8988T (cell line): Measurements from ENCODE around the gene SH3BP5.

Source experiments
- DNase-seq: peaks from one replicate; pipeline ENCODE4 v3.0.0; 2011

SH3BP5 gene

GRCh38 chr3:15272426-15273196, 59.8 kb downstream of the SH3BP5 start:
- DNase-seq: no peak

GRCh38 chr3:15271785-15272381, 60.5 kb downstream of the SH3BP5 start:
- DNase-seq: no peak

- no peak for DNase-seq
Observed at GRCh38 chr3:15271030-15271429, 61.4 kb downstream of the SH3BP5 start.

DNA sequence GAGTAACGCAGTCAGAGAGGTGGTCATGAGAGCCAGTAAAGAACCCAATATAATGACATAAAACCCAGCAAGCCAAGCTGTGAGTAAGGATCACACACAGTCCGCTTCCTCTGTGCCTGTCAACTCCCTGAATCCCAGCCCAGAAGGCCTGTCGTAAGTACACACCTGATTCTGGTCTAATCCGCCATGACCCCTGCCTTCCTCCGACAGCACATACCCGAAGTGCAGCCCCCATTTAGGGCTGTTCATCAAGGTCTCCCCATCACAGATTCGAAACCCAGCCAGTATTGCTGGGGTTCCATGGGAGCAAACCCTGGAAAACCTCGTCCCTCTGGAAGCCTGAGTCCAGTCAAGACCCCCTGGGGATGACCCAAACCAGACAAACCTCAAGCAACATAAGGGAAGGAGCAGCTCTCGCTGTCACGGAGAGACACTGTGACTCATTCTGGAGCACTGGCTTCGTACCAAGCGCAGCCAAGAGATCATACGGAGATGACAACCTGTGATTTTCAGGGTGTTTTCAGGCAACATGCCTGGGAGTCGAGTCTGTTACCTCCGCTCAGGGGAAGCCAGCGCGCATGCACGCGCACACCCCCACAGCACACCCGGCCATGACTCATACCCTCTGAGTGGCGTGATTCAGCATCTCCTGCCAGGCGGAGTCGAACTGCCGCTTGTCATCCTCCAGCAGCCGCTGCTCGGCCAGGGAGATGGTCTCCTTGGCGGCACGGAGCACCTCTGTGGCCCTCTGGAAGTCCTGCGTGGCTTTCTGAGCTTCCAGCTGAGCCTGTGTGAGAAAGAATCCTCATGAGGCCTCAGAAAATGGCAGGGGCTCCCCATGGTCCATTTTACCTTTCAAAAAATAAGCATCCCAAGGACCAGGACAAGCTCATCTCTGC, 63.0 kb downstream of the SH3BP5 start:
- peak; percentile 95 for DNase-seq

DNA sequence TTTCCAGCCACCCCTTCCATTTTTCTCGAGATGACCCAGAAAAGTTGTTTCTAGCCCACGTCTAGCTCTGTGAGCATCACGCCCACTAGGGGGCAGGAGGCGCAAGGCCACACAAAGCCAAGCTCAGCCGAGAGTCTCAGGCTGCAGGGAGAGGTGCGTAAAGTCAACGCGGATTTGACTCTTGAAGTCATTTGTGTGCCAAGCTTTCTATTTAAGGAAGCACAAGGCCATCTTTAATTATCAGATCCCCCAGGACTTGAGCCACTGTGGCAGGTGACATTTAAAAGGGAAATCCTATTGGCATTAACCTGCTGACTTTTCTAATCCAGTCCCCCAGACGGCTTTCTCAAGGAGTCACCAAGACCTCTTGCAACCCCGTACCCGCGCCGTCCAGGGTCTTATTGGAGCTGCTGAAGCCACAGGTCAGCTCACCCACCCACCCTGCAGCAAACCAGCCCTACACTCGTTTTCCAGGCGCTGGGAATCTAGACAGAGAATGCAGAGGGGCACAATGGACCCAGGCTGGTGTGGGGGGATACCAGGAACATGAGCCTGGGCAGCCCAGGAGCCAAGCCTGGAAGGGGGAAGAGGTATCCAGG, 64.3 kb downstream of the SH3BP5 start:
- peak; percentile 77 for DNase-seq

DNA sequence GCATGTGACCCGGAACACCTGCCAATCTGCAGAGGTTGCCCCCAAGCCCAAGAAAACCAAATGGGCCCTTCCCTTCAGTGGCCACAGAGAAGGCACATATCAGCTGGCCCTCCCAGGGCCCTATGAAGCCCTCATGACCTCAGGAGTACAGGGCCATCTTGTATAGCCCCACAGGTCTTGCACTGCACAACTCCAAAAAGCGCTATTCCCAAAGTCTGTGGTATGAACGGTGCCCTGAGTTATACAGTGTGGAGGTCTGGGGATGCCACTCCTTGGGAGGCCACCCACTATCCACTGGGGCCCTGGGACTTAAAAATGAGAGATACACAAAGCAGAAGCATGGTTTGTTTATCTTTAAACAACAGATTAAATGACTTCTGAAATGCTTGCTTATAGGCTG, 64.9 kb downstream of the SH3BP5 start:
- DNase-seq: no peak

DNA sequence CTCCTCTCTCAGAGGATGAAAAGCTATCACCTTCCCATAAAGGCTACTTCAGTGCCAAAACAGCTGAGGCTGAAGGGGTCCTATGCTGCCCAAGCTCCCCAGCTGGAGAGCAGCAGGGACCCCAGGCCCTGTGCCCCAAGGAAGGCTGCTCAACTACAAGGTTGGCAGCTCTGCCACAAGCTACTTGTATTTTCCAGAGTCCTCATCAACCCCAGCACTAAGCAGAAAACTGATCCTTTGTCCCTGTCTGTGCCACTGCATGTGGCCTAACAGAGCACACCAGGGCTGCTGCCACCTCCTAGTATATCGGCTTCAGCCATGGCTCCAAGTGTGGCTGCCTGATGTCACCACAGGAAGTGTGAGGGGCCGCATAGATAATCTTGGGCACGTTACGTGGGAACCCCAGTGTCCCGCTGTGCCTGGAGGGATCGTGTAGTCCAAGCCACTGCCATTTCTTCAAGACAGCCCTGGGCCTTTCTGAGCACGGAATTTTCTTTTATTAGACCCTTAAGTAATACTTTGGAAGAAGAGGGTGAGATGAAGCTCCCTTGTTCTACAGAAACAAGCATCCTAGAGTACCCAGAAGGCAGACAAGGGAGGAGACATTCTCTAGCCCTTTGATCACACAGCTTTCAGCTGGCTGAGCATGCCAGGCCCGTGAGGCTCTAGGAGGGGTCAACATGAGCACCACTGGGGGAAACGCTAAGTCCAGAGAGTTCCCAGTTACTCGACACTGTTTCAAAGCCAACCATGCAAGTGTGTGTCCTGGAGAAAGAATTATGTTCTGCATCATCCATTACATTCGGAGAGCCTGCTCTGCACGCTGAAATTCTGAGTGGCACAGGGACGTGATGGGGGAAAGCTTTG, 65.6 kb downstream of the SH3BP5 start:
- no peak for DNase-seq

GRCh38 chr3:15265655-15266509, 66.5 kb downstream of the SH3BP5 start:
- no peak for DNase-seq

- no peak for DNase-seq
Observed at GRCh38 chr3:15264486-15264885, 67.9 kb downstream of the SH3BP5 start.

DNA sequence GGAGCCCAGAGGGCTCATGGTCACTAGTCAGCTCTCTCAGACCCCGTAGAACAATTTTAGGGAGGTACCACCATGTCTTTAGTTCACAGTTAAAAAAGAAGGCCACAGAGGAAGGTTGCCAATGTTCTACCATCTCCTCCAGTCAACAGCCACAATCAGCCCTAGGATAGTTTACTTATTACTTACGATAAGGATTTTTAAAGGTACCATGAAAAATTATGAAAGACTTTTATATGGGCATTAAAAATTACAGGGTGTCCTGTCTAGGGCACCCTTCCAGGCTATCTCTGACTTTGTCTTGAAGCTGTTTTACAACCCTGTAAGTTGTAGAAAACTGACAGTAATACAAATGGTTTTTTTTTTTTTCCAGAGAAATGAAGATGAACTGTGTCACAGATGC, 68.5 kb downstream of the SH3BP5 start:
- DNase-seq: no peak

DNA sequence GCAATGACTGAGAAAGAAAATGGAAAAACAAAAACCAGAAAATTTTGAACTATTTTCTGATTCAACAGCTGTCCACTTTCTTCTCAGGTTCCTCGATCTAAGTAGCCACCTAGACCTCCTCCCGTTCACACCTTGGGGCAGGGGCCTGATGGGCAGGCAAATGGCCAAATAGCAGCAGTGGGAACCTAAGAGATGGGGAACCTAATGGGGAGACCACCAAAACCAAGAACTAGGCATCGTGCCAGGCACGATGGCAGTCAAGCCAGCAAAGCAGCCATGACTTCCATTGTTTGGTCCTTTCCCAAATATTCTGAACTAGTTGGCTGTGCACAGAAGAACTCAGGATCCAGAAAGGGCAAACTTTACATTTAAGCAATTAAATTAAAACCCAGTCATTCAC, 69.3 kb downstream of the SH3BP5 start:
- no peak for DNase-seq

DNA sequence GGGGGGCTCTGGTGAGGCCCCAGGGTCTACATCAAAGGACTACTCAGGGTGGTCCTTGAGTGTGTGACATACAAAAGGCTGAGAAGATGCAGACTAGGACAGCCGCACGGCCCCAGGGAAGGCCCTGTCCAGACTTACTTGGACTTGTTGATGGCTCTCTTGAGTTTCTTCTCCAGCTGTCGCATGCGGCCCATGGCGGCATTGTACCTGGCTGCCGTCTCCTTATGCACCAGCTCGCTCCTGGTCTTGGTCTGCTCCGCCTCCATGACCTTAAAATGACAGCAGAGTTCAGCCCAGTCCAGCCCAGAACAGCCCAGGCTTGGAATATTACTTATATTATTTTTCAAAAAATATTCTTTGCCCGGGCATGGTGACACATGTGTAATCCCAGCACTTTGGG, 70.4 kb downstream of the SH3BP5 start:
- DNase-seq: no peak

DNA sequence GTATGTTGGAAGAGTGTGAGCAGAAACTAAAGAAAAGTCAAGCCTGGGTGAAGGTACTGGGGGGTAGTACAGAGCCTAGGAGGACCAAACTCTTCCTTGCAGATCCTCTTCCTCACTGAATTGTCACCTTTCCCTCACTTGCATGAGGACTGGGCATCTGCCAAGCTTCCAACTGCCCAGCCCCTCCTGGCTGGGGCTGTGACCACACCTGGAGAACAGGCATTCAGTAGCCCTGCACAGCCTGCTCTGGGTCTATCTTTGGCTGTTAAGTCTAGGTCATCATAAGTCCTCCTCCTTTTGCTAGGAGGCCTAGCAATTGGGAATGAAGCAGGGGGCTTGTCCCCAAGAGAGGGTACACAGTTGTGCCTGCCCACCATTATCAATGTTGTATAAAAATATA, 71.1 kb downstream of the SH3BP5 start:
- DNase-seq: no peak

GRCh38 chr3:15260531-15260930, 71.9 kb downstream of the SH3BP5 start:
- no peak for DNase-seq

DNA sequence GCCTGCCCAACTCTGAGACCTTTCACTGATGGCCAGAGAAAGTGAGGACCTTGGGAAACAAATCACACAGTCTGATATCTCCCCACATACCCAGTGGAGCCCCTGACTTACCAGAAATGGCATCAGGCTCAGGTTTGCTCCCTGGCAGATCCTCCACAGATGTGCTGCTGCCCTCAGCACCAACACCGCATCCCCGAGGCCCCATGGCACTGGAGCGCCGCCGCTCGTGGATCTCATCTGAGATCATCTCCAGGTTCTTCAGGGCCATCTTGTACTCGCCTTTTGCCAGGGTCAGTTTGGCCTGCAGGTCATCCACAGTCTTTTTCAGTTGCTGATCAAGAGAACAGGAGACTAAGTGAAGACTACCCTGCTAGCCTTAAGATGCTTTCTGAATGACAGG, 73.7 kb downstream of the SH3BP5 start:
- no peak for DNase-seq

GRCh38 chr3:15256861-15257341, 75.5 kb downstream of the SH3BP5 start:
- DNase-seq: no peak

DNA sequence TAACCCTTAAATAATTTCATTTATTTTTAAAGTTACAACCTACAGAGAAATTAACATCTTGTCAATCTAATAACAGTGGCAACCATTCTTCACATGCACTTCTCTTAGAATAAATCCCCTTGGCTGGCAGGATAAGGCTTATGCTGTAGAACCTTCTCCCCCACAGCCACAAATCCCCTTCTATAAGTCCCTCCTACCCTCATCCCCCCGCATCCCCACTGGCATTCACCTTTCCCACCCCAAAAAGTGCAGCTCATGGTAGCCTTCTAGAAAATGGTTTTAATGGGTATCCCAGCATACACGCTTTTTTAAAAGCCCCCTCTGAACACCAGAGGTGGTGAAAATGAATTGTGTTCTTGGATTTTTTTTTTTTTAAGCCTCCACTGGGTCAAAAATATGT, 77.2 kb downstream of the SH3BP5 start:
- DNase-seq: no peak

GRCh38 chr3:15253023-15253697, 79.2 kb downstream of the SH3BP5 start:
- DNase-seq: no peak

DNA sequence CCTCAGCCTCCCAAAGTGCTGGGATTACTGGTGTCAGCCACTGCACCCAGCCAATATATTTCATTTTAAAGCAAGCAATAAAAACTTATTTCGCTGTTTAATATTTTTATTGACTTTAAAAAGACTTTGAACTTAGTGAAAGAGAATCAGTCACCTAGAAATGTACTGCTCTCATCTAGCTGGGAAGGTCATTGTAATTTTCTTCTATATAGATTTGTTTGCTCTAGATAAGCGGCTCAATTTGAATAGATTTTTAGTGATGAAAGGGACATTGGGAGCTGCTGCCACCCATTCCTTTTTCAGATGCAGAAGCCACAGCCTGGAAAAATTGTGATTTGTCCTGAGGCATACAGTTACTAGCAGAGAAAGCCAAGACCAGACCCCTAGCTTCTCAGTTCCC, 86.2 kb downstream of the SH3BP5 start:
- DNase-seq: no peak

DNA sequence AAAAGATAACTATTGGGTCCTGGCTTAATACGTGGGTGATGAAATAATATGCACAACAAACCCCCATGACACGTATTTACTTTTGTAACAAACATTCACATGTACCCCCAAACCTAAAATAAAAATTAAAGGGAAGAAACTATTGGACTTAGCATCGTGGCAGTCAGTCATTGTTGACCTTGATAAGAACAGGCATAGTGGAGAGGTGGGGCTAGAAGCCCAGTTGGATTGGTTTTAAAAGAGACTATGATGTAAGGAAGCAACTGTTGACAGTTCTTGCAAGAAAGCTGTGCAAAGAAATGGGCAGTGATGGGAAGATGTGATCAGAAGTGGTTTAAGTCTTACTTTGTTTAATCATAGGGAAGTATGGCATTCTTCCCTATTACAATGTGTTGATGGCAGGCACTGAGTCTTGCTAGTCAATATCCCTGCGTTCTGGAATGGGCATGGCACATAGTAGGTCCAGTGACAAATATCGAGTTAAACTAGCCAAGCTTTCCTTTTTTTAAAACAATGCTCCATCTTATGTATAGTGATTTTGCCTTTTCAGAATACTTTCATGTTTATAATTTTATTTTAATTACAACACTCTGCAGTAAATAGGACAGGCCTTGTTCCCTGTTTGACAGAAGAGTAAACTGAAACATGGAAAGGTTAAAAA, 88.4 kb downstream of the SH3BP5 start:
- DNase-seq: no peak
